ENCODE measurements around the gene GRB2. TPM values are rescaled to one million over a fixed set of nuclear protein-coding genes. Genes with fewer than 3 reads are reported as not detected.
"Not testable (repeated sequence)": the region's sequence is repeated elsewhere in the genome, so short reads cannot be mapped to it uniquely, and the experiment has no call there.

GRB2 gene
- polyA plus RNA-seq, 3 donors, result 164 to 338 (median 262) TPM

DNA sequence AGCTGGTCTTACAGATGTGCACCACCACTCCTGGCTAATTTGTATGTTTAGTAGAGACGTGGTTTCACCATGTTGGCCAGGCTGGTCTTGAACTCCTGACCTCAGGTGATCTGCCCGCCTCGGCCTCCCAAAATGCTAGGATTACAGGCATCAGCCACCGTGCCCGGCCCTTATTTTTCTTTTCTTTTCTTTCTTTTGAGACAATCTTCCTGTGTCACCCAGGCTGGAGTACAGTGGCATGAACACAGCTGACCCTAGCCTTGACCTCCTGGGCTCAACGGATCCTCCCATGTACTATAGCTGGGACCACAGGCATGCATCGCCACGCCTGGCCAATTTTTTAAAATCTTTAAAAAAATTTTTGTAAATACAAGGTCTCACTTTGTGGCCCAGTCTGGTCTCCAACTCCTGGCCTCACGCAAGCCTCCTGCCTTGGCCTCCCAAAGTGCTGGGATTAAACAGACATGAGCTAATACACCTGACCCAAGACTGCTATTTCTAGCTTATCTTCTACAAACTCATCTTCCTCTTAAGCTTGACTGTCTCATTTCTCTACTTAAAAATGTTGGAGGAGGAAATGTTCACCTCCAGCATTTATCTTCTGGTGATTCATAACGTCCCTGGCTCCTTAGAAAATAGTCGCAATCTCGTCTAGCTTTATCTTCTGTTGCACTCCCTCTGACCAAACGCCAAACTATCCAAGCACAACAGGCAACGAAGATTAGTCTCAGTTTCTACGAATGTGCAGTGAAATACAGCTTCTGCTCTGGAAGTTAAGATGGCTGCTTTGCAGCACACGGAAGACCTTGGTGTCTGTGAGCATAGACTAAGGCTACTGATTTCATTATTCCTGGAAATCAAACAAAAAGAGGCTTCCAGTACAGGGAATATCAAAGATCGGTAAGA, 42.7 kb upstream of the GRB2 start:
- intact Hi-C loops (cut with micrococcal nuclease), result no loop called here
- Histone ChIP-seq H3K4me3 (replicated peaks in 1 of 3; ENCODE audit: low read depth in 2 of 3, low read length in 3 of 3) (no peak overlapping the region), H3K4me1 (ENCODE audit: control insufficient read depth in 1 of 2, insufficient read depth in 2 of 2, low read length in 2 of 2) (no peaks in the 10 kb centered on the region), H3K27me3 (ENCODE audit: control insufficient read depth in 2 of 2, insufficient read depth in 2 of 2, low read length in 2 of 2) (no peaks in the 10 kb centered on the region), H4K20me1 (ENCODE audit: insufficient read depth, low read length) (no peaks in the 10 kb centered on the region), H3K27ac (ENCODE audit: low read depth in 1 of 2, low read length in 2 of 2) (no peak overlapping the region), H2AFZ (ENCODE audit: insufficient read depth, low read depth, low read length, poor library complexity, severe bottlenecking) (no peak overlapping the region), H3K79me2 (ENCODE audit: insufficient read depth, low read length) (no peaks in the 10 kb centered on the region), H3K36me3 (replicated peaks in 1 of 2; ENCODE audit: control insufficient read depth in 1 of 2, insufficient read depth in 2 of 2, low read length in 2 of 2) (no peaks in the 10 kb centered on the region), H3K4me2 (replicated peaks; ENCODE audit: extremely low read depth, low read length, poor library complexity, severe bottlenecking) (no peak overlapping the region), H3K9ac (ENCODE audit: insufficient read depth, low read length, poor library complexity, severe bottlenecking) (no peak overlapping the region), H3K9me3 (replicated peaks in 1 of 2; ENCODE audit: control insufficient read depth in 1 of 2, insufficient read depth in 1 of 2, low read length in 2 of 2) (no peaks in the 10 kb centered on the region)
- Mint-ChIP-seq H3K4me3 (no peak overlapping the region), H3K4me1 (no peaks in the 10 kb centered on the region), H3K36me3 (no peaks in the 10 kb centered on the region), H3K27ac (no peak overlapping the region), H3K27me3 (ENCODE audit: low read depth in 3 of 3) (peaks cover 0 to 4% (median 3%) of the 10 kb centered on the region in 3 donors), H3K9me3 (peaks cover 0 to 5% (median 0%) of the 10 kb centered on the region in 7 donors)
- 97% methylated on average over 13 of the region's 17 CpGs for WGBS (ENCODE audit: insufficient coverage)
- DNase-seq, result no peak
- TF ChIP-seq, protein P1, sequence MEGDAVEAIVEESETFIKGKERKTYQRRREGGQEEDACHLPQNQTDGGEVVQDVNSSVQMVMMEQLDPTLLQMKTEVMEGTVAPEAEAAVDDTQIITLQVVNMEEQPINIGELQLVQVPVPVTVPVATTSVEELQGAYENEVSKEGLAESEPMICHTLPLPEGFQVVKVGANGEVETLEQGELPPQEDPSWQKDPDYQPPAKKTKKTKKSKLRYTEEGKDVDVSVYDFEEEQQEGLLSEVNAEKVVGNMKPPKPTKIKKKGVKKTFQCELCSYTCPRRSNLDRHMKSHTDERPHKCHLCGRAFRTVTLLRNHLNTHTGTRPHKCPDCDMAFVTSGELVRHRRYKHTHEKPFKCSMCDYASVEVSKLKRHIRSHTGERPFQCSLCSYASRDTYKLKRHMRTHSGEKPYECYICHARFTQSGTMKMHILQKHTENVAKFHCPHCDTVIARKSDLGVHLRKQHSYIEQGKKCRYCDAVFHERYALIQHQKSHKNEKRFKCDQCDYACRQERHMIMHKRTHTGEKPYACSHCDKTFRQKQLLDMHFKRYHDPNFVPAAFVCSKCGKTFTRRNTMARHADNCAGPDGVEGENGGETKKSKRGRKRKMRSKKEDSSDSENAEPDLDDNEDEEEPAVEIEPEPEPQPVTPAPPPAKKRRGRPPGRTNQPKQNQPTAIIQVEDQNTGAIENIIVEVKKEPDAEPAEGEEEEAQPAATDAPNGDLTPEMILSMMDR (IDR thresholded peaks at IDR 0.05), result no peak

- H3K9me3 Mint-ChIP-seq; H3K4me1 Mint-ChIP-seq; H3K9ac ChIP-seq (ENCODE audit: insufficient read depth, low read length, poor library complexity, severe bottlenecking); H2AFZ ChIP-seq (ENCODE audit: insufficient read depth, low read depth, low read length, poor library complexity, severe bottlenecking); H3K4me3 ChIP-seq (replicated peaks in 1 of 3; ENCODE audit: low read depth in 2 of 3, low read length in 3 of 3); H3K27ac ChIP-seq (ENCODE audit: low read depth in 1 of 2, low read length in 2 of 2); H3K9me3 ChIP-seq (replicated peaks in 1 of 2; ENCODE audit: control insufficient read depth in 1 of 2, insufficient read depth in 1 of 2, low read length in 2 of 2); H4K20me1 ChIP-seq (ENCODE audit: insufficient read depth, low read length); DNase-seq; H3K27ac Mint-ChIP-seq; H3K4me2 ChIP-seq (replicated peaks; ENCODE audit: extremely low read depth, low read length, poor library complexity, severe bottlenecking); H3K27me3 Mint-ChIP-seq (ENCODE audit: low read depth in 3 of 3); H3K36me3 ChIP-seq (replicated peaks in 1 of 2; ENCODE audit: control insufficient read depth in 1 of 2, insufficient read depth in 2 of 2, low read length in 2 of 2); H3K79me2 ChIP-seq (ENCODE audit: insufficient read depth, low read length); H3K4me3 Mint-ChIP-seq; H3K27me3 ChIP-seq (ENCODE audit: control insufficient read depth in 2 of 2, insufficient read depth in 2 of 2, low read length in 2 of 2); H3K36me3 Mint-ChIP-seq; H3K4me1 ChIP-seq (ENCODE audit: control insufficient read depth in 1 of 2, insufficient read depth in 2 of 2, low read length in 2 of 2); intact Hi-C loops (cut with micrococcal nuclease): not testable (repeated sequence)
- 80% methylated on average over 1 of the region's 6 CpGs for WGBS (ENCODE audit: insufficient coverage)
Observed at GRCh38 chr17:75445896-75446295, 40.4 kb upstream of the GRB2 start.
